Subcutaneous adipose tissue (tissue), 4 donors: ENCODE measurements around the gene DCP1B. TPM values are rescaled to one million over a fixed set of nuclear protein-coding genes. Genes with fewer than 3 reads are reported as not detected.

Experiments
- CTCF ChIP-seq: fragments of 450-650 bp; IDR thresholded peaks from one replicate; pipeline ENCODE4 v1.5.1; 2016; ENCODE audit warnings: low read depth, mild to moderate bottlenecking, control low read depth, antibody characterized with exemption, moderate library complexity
- total RNA-seq, 4 donors: library from RNA; depleted of rRNA; stranded (reverse); fragments of >200 nt; gene quantifications; one replicate each; pipeline ENCODE4 v1.1.0, GENCODE V29; 2016

The DCP1B gene
- total RNA-seq, 4 donors from 2014 or later, result 12.4 to 13.2 (median 12.9) TPM

GRCh38 chr12:1984759-1985158 lies 19.5 kb downstream of the DCP1B start:
- no peak for TF ChIP-seq CTCF

GRCh38 chr12:1980282-1980681 lies 24.0 kb downstream of the DCP1B start:
- no peak for TF ChIP-seq CTCF

- no peak for TF ChIP-seq CTCF
Measured at GRCh38 chr12:1978078-1978862, 26.0 kb downstream of the DCP1B start.

- TF ChIP-seq CTCF, result no peak
Measured at GRCh38 chr12:1977588-1977987, 26.7 kb downstream of the DCP1B start.

GRCh38 chr12:1977109-1977508 lies 27.1 kb downstream of the DCP1B start:
- TF ChIP-seq CTCF, result no peak

- no peak for TF ChIP-seq CTCF
Measured at GRCh38 chr12:1974812-1975211, 29.4 kb downstream of the DCP1B start.

- no peak for TF ChIP-seq CTCF
Measured at GRCh38 chr12:1972856-1973317, 31.4 kb downstream of the DCP1B start.
